Colonic mucosa (tissue), 4 donors: ENCODE data around the gene ACSS1. TPM values are rescaled to one million over a fixed set of nuclear protein-coding genes. Genes with fewer than 3 reads are reported as not detected.
A peak's percentile ranks its signal among the peaks of the same experiment; 100 is the strongest.

ENCODE experiments used
- DNase-seq: peaks from one replicate; pipeline ENCODE4 v3.0.0-alpha.2; 2020
- H3K27ac ChIP-seq: fragments of 200-600 bp; one replicate; pipeline ENCODE4 v1.8.0; 2021
- H3K27me3 ChIP-seq: fragments of 200-600 bp; one replicate; pipeline ENCODE4 v1.8.0; 2021
- H3K36me3 ChIP-seq: fragments of 200-600 bp; one replicate; pipeline ENCODE4 v1.8.0; 2021
- H3K4me1 ChIP-seq: fragments of 200-600 bp; one replicate; pipeline ENCODE4 v1.8.0; 2021; ENCODE audit warnings: mild to moderate bottlenecking
- H3K4me3 ChIP-seq: fragments of 200-600 bp; one replicate; pipeline ENCODE4 v1.8.0; 2021
- H3K9ac ChIP-seq, 2 donors: one replicate each; pipeline ENCODE4 v1.7.0; 2013; ENCODE audit warnings: control low read depth in 2 of 2, low read depth in 2 of 2, low read length in 2 of 2
- H3K9me3 ChIP-seq: fragments of 200-600 bp; one replicate; pipeline ENCODE4 v1.8.0; 2021
- CTCF ChIP-seq: fragments of 200-600 bp; IDR thresholded peaks from one replicate; pipeline ENCODE4 v1.8.0; 2022; ENCODE audit warnings: antibody characterized with exemption, mild to moderate bottlenecking
- intact Hi-C: fragments of 100-400 bp; cut with DNase I; formaldehyde crosslinking; loops from one replicate; pipeline ENCODE4 v1.14.1; 2022
- total RNA-seq, 2 donors: library from RNA; stranded (reverse); fragmentation: NEBNext Ultra II Directional in 1 of 2; extraction: Animal tissue kit (Norgen Biotek cat#: 25700) in 1 of 2; gene quantifications; one replicate each; pipeline ENCODE4 v1.2.1, GENCODE V29; 2021
- donor health status: healthy.
- donor health status: DM: no; HTN: no; CAD: no.
- donor health status: DM: no; HTN: no; CAD: no.

Gene ACSS1
- total RNA-seq, 2 donors from 2014 or later: 29.0 to 32.0 TPM

- Histone ChIP-seq H3K36me3 (no peaks in the 10 kb centered on the region), H3K27ac (no peak overlapping the region), H3K9ac (no peak overlapping the region), H3K4me3 (no peak overlapping the region), H3K9me3 (no peaks in the 10 kb centered on the region), H3K4me1 (no peaks in the 10 kb centered on the region), H3K27me3 (no peaks in the 10 kb centered on the region)
- TF ChIP-seq CTCF: no peak
- peak; percentile 15 for DNase-seq
- intact Hi-C loops: no loop called here
Measured at GRCh38 chr20:24960302-24960801, 97.6 kb downstream of the ACSS1 start.

GRCh38 chr20:24959591-24960301 is 98.2 kb downstream of the ACSS1 start:
- H3K27me3 ChIP-seq: no peaks in the 10 kb centered on the region
- H3K4me1 ChIP-seq: no peaks in the 10 kb centered on the region
- intact Hi-C loops: no loop called here
- no peaks in the 10 kb centered on the region for H3K9me3 ChIP-seq
- H3K27ac ChIP-seq: no peak overlapping the region
- H3K36me3 ChIP-seq: no peaks in the 10 kb centered on the region
- TF ChIP-seq CTCF: no peak
- no peak overlapping the region for H3K4me3 ChIP-seq
- H3K9ac ChIP-seq: no peak overlapping the region
- DNase-seq: peak; percentile 13

- no peaks in the 10 kb centered on the region for H3K27me3 ChIP-seq
- intact Hi-C loops: no loop called here
- no peak overlapping the region for H3K27ac ChIP-seq
- TF ChIP-seq CTCF: no peak
- H3K9ac ChIP-seq: no peak overlapping the region
- no peak overlapping the region for H3K4me3 ChIP-seq
- no peaks in the 10 kb centered on the region for H3K9me3 ChIP-seq
- no peaks in the 10 kb centered on the region for H3K36me3 ChIP-seq
- no peaks in the 10 kb centered on the region for H3K4me1 ChIP-seq
- DNase-seq: peak; percentile 14
Measured at GRCh38 chr20:24958506-24959385, 99.2 kb downstream of the ACSS1 start.

GRCh38 chr20:24957326-24958016 is 100.5 kb downstream of the ACSS1 start:
- H3K9ac ChIP-seq: no peak overlapping the region
- H3K27me3 ChIP-seq: no peaks in the 10 kb centered on the region
- H3K4me1 ChIP-seq: no peaks in the 10 kb centered on the region
- H3K9me3 ChIP-seq: no peaks in the 10 kb centered on the region
- no peak overlapping the region for H3K4me3 ChIP-seq
- intact Hi-C loops: no loop called here
- H3K27ac ChIP-seq: no peak overlapping the region
- no peak for TF ChIP-seq CTCF
- H3K36me3 ChIP-seq: no peaks in the 10 kb centered on the region
- no peak for DNase-seq

Other genes starting within 250 kb of the ACSS1 start
- 1 to 10 TPM in 1 of 2 donors, under 1 TPM in 1; 0.47 to 1.1 TPM for gene CST7, start 108.9 kb downstream of the ACSS1 start, total RNA-seq
- 10 to 100 TPM; 43.9 to 63.3 TPM for gene APMAP, start 65.4 kb downstream of the ACSS1 start, total RNA-seq
- not detected for gene VSX1, start 24.0 kb upstream of the ACSS1 start, total RNA-seq
- 100 to 1,000 TPM; 120 to 201 TPM for gene ENTPD6, start 137.6 kb upstream of the ACSS1 start, total RNA-seq
- 100 to 1,000 TPM; 211 to 295 TPM for gene PYGB, start 189.9 kb upstream of the ACSS1 start, total RNA-seq